UCSD-AML1 (cell line): ENCODE measurements around the gene NME8.
A peak's percentile ranks its signal among the peaks of the same experiment; 100 is the strongest.
"Not testable (repeated sequence)": the region's sequence is repeated elsewhere in the genome, so short reads cannot be mapped to it uniquely, and the experiment has no call there.

ENCODE experiments used
- DNase-seq: peaks from one replicate; lab custom pipeline; 2025; ENCODE audit not compliant: unreplicated experiment; lab: John Stamatoyannopoulos, UW

The NME8 gene

GRCh38 chr7:37848297-37848696 is at the start of gene NME8:
TSS of gene NME8 (plus strand) at chr7:37848597. CDS start at chr7:37850267, 1,670 bp downstream.
- no peak for DNase-seq

GRCh38 chr7:37806152-37806551 is 42.2 kb upstream of the NME8 start:
- no peak for DNase-seq

- DNase-seq: not testable (repeated sequence)
Observed at GRCh38 chr7:37812161-37812580, 36.2 kb upstream of the NME8 start.

- no peak for DNase-seq
Observed at GRCh38 chr7:37815671-37816371, 32.6 kb upstream of the NME8 start.

GRCh38 chr7:37816922-37817590 is 31.3 kb upstream of the NME8 start:
- no peak for DNase-seq

GRCh38 chr7:37817591-37817960 is 30.8 kb upstream of the NME8 start:
- no peak for DNase-seq

GRCh38 chr7:37817996-37818720 is 30.2 kb upstream of the NME8 start:
- DNase-seq: no peak

GRCh38 chr7:37820708-37821468 is 27.5 kb upstream of the NME8 start:
- DNase-seq: no peak

GRCh38 chr7:37822946-37823345 is 25.5 kb upstream of the NME8 start:
- no peak for DNase-seq

GRCh38 chr7:37823557-37823956 is 24.8 kb upstream of the NME8 start:
- no peak for DNase-seq

- DNase-seq: no peak
Observed at GRCh38 chr7:37825038-37825437, 23.4 kb upstream of the NME8 start.

- no peak for DNase-seq
Observed at GRCh38 chr7:37826825-37827224, 21.6 kb upstream of the NME8 start.

- no peak for DNase-seq
Observed at GRCh38 chr7:37831244-37831643, 17.2 kb upstream of the NME8 start.

- peak; percentile 71 for DNase-seq
Observed at GRCh38 chr7:37832194-37832593, 16.2 kb upstream of the NME8 start.

- DNase-seq: peak; percentile 15
Observed at GRCh38 chr7:37833107-37833817, 15.1 kb upstream of the NME8 start.

- DNase-seq: no peak
Observed at GRCh38 chr7:37833818-37834146, 14.6 kb upstream of the NME8 start.

GRCh38 chr7:37853468-37853867 is 5.1 kb downstream of the NME8 start:
- DNase-seq: no peak

- no peak for DNase-seq
Observed at GRCh38 chr7:37882086-37882485, 33.7 kb downstream of the NME8 start.

- no peak for DNase-seq
Observed at GRCh38 chr7:37893359-37893758, 45.0 kb downstream of the NME8 start.

GRCh38 chr7:37894671-37895070 is 46.3 kb downstream of the NME8 start:
- DNase-seq: no peak

- no peak for DNase-seq
Observed at GRCh38 chr7:37899712-37900247, 51.4 kb downstream of the NME8 start.
